Omental fat pad (tissue), 4 donors: ENCODE measurements around the gene ZNF674. TPM values are rescaled to one million over a fixed set of nuclear protein-coding genes. Genes with fewer than 3 reads are reported as not detected.

Experiments used
- ATAC-seq: fragments of 150-250 bp; one replicate; pipeline ENCODE4 v1.9.1; 2016; ENCODE audit warnings: mild to moderate bottlenecking, moderate library complexity; ENCODE audit not compliant: low FRiP score
- DNase-seq: peaks from one replicate; pipeline ENCODE4 v3.0.0-alpha.2; 2019; ENCODE audit warnings: low spot score
- CTCF ChIP-seq, 3 donors: fragments of 450-650 bp; IDR thresholded peaks; one replicate each; pipeline ENCODE4 v1.5.1; 2016 to 2017; ENCODE audit warnings: antibody characterized with exemption in 3 of 3, mild to moderate bottlenecking in 3 of 3, moderate library complexity in 2 of 3
- total RNA-seq, 4 donors: library from RNA; depleted of rRNA; stranded (reverse); fragments of >200 nt; gene quantifications; one replicate each; pipeline ENCODE4 v1.1.0, GENCODE V29; 2016

The ZNF674 gene
- total RNA-seq, 4 donors from 2014 or later = 1.9 to 5.2 (median 2.5) TPM

GRCh38 chrX:46575586-46575985, 30.4 kb upstream of the ZNF674 start:
- ATAC-seq (no peak), DNase-seq (no peak)
- no peak for TF ChIP-seq CTCF (IDR thresholded peaks at IDR 0.05)

GRCh38 chrX:46574774-46575381, 29.7 kb upstream of the ZNF674 start:
- ATAC-seq = no peak
- no peak for DNase-seq
- TF ChIP-seq CTCF (IDR thresholded peaks at IDR 0.05) = no peak

- ATAC-seq (peak; percentile 49), DNase-seq (no peak)
- no peak for TF ChIP-seq CTCF (IDR thresholded peaks at IDR 0.05)
Observed at GRCh38 chrX:46573892-46574773, 28.9 kb upstream of the ZNF674 start.

- TF ChIP-seq CTCF (IDR thresholded peaks at IDR 0.05) = no peak
- DNase-seq (no peak), ATAC-seq (peak; percentile 72)
Observed at GRCh38 chrX:46573331-46573891, 28.2 kb upstream of the ZNF674 start, which contains the start of gene CHST7. Gene CHST7, plus strand, starts transcription at chrX:46573765. Its CDS starts 167 bp downstream, at chrX:46573932.

DNA sequence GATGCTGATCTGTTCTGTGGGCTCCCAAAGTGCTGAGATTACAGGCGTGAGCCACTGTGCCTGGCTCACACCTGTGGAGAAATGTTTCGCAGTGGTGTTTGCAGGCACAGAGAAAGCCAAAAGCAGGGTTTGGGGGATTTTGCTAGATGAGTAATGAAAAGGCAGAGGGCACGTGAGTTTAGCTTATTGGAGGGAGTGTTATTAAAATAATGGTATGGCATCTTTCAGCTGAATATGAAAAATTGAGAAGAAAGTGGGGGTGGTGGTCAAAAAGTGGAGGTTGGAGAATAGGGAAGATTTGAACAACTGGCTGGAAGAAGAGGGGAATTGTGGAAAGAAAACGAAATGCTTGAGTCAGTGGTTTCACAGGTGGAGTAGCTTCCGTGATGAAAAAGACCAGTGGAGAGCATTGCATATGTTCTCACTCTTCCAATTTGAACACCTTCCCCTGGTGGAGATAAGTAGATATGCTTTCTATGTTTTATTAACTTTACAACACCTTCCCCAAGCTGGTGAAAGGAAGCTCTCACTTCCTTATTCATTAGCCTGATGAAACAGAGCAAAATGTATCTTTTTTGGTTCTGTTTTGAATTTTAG, 27.2 kb upstream of the ZNF674 start:
- no peak for TF ChIP-seq CTCF (IDR thresholded peaks at IDR 0.05)
- DNase-seq (no peak), ATAC-seq (no peak)

DNA sequence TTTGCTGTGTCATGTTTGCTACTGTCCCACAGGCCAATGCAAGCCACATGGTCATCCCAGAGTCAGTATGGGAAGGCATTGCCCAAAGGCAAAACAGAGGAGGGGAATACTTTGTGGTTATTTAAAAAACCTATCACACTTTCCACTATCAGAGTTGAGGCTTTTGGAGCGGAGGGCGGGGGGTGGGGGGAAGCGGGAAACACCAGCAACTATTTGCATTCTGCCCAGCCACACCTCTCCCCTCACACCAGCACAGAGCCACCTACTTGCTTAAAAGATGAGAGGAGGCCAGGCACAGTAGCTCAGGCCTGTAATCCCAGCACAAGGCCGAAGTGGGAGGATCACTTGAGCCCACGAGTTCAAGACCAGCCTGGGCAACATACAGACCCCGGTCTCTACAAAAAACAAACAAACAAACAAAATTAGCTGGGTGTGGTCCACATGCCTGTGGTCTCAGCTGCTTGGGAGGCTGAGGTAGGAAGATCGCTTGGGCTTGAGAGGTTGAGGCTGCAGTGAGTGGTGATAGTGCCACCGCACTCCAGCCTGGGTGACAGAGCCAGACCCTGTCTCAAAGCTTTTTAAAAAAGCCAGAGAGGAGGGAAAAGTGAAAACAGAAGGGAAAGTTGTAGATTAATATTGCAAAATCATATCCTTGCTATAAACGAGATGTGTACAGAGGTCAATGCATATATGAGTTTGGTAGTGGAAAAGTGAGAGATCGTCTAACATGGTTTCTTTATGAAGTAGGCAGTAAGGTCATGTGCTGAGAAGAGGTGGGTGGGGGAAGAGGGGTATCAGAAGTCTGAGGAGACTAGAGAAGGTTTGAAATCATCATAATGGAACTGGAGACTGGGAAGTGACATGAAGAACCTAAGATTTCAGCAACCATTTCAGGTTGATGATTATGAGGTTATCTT, 26.5 kb upstream of the ZNF674 start:
- no peak for DNase-seq
- ATAC-seq = no peak
- no peak for TF ChIP-seq CTCF (IDR thresholded peaks at IDR 0.05)
